Liver (tissue), 9 donors: Measurements from ENCODE around the gene NTM. TPM values are rescaled to one million over a fixed set of nuclear protein-coding genes. Genes with fewer than 3 reads are reported as not detected.

Experiments used
- DNase-seq: peaks from one replicate; pipeline ENCODE4 v3.0.0-alpha.2; 2017; ENCODE audit warnings: low spot score
- H3K27ac ChIP-seq, 2 donors: one replicate each; pipeline ENCODE4 v1.7.0; 2013; ENCODE audit warnings: inconsistent platforms in 2 of 2, low read length in 2 of 2, control low read depth in 1 of 2, low read depth in 1 of 2, mild to moderate bottlenecking in 1 of 2
- H3K27me3 ChIP-seq, 4 donors: one replicate each; pipeline versions ENCODE4 v1.6.1 to v1.7.0; 2013; ENCODE audit warnings: low read length in 3 of 4, inconsistent platforms in 1 of 4, mild to moderate bottlenecking in 1 of 4, moderate library complexity in 1 of 4; ENCODE audit not compliant: control insufficient read depth in 4 of 4, insufficient read depth in 4 of 4
- H3K36me3 ChIP-seq, 4 donors: one replicate each; pipeline versions ENCODE4 v1.6.1 to v1.7.0; 2013; ENCODE audit warnings: low read length in 3 of 4, mild to moderate bottlenecking in 3 of 4, low read depth in 1 of 4, moderate library complexity in 1 of 4; ENCODE audit not compliant: control insufficient read depth in 4 of 4, insufficient read depth in 3 of 4
- H3K4me1 ChIP-seq, 4 donors: one replicate each; pipeline versions ENCODE4 v1.6.1 to v1.7.0; 2013; ENCODE audit warnings: low read length in 3 of 4, mild to moderate bottlenecking in 3 of 4, moderate library complexity in 1 of 4; ENCODE audit not compliant: control insufficient read depth in 4 of 4, insufficient read depth in 4 of 4
- H3K4me3 ChIP-seq, 3 donors: one replicate each; pipeline versions ENCODE4 v1.6.1 to v1.7.0; 2013; ENCODE audit warnings: low read length in 3 of 3, control low read depth in 1 of 3, low read depth in 1 of 3, mild to moderate bottlenecking in 1 of 3
- H3K9ac ChIP-seq, 2 donors: one replicate each; pipeline ENCODE4 v1.7.0; 2013; ENCODE audit warnings: low read length in 2 of 2, mild to moderate bottlenecking in 2 of 2, moderate library complexity in 2 of 2, control low read depth in 1 of 2, low read depth in 1 of 2
- H3K9me3 ChIP-seq, 4 donors: one replicate each; pipeline versions ENCODE4 v1.6.1 to v1.7.0; 2013; ENCODE audit warnings: low read length in 3 of 4; ENCODE audit not compliant: control insufficient read depth in 4 of 4
- ATF3 ChIP-seq: IDR thresholded peaks from 2 replicates; pipeline ENCODE4 v1.6.1; 2016; ENCODE audit warnings: antibody characterized with exemption
- CTCF ChIP-seq: fragments of 150-350 bp; IDR thresholded peaks from 2 replicates; pipeline ENCODE4 v1.5.1; 2017; ENCODE audit warnings: improper control_type of control experiment, low read depth, low read length; ENCODE audit not compliant: missing input control
- EGR1 ChIP-seq, 2 donors: IDR thresholded peaks; 2 replicates each; pipeline ENCODE4 v1.6.1; 2016 to 2018; ENCODE audit warnings: antibody characterized with exemption in 2 of 2, low read depth in 2 of 2
- FOXA1 ChIP-seq: IDR thresholded peaks from 2 replicates; pipeline ENCODE4 v1.6.1; 2016; ENCODE audit warnings: antibody characterized with exemption
- FOXA2 ChIP-seq: IDR thresholded peaks from 2 replicates; pipeline ENCODE4 v1.6.1; 2016; ENCODE audit warnings: antibody characterized with exemption
- GABPA ChIP-seq, 2 donors: IDR thresholded peaks in 1 of 2; conservative IDR thresholded peaks in 1 of 2; 2 replicates each; pipeline ENCODE4 v1.6.1; 2016; ENCODE audit warnings: antibody characterized with exemption in 2 of 2, mild to moderate bottlenecking in 1 of 2, moderate library complexity in 1 of 2
- HNF4A ChIP-seq, 2 donors: conservative IDR thresholded peaks; 2 replicates each; pipeline ENCODE4 v1.6.1; 2016; ENCODE audit warnings: antibody characterized with exemption in 2 of 2, mild to moderate bottlenecking in 2 of 2
- HNF4G ChIP-seq: IDR thresholded peaks from 2 replicates; pipeline ENCODE4 v1.6.1; 2016; ENCODE audit warnings: antibody characterized with exemption
- JUND ChIP-seq, 2 donors: IDR thresholded peaks; 2 replicates each; pipeline ENCODE4 v1.6.1; 2016; ENCODE audit warnings: antibody characterized with exemption in 2 of 2
- MAX ChIP-seq: IDR thresholded peaks from 2 replicates; pipeline ENCODE4 v1.6.1; 2016; ENCODE audit warnings: antibody characterized with exemption
- NR2F2 ChIP-seq: IDR thresholded peaks from 2 replicates; pipeline ENCODE4 v1.6.1; 2016; ENCODE audit warnings: antibody characterized with exemption
- RAD21 ChIP-seq, 2 donors: IDR thresholded peaks; 2 replicates each; pipeline ENCODE4 v1.6.1; 2016; ENCODE audit warnings: antibody characterized with exemption in 2 of 2, mild to moderate bottlenecking in 2 of 2
- REST ChIP-seq: IDR thresholded peaks from 2 replicates; pipeline ENCODE4 v1.6.1; 2016; ENCODE audit warnings: antibody characterized with exemption, mild to moderate bottlenecking
- RXRA ChIP-seq, 2 donors: IDR thresholded peaks; 2 replicates each; pipeline ENCODE4 v1.6.1; 2017 to 2018; ENCODE audit warnings: antibody characterized with exemption in 2 of 2, mild to moderate bottlenecking in 1 of 2
- SP1 ChIP-seq: IDR thresholded peaks from 2 replicates; pipeline ENCODE4 v1.6.1; 2018; ENCODE audit warnings: antibody characterized with exemption, mild to moderate bottlenecking
- TAF1 ChIP-seq: conservative IDR thresholded peaks from 2 replicates; pipeline ENCODE4 v1.6.1; 2016; ENCODE audit warnings: antibody characterized with exemption, mild to moderate bottlenecking
- YY1 ChIP-seq: IDR thresholded peaks from 2 replicates; pipeline ENCODE4 v1.6.1; 2016; ENCODE audit warnings: antibody characterized with exemption, mild to moderate bottlenecking
- ZBTB33 ChIP-seq: IDR thresholded peaks from 2 replicates; pipeline ENCODE4 v1.6.1; 2016; ENCODE audit warnings: antibody characterized with exemption
- WGBS: extraction: QIAGEN DNeasy Blood & Tissue Kit; methylation state at CpG from one replicate; pipeline ENCODE4 v1.1.7; 2013; 5-methylcytosine and 5-hydroxymethylcytosine counted together
- polyA plus RNA-seq, 2 donors: library from polyadenylated mRNA; stranded (reverse) in 1 of 2; unstranded in 1 of 2; fragments of 200-250 nt in 1 of 2; fragments of >200 nt in 1 of 2; fragmentation: Nextera tagmentation in 1 of 2; extraction: Ambion mirVana in 1 of 2; gene quantifications; one replicate each; pipeline versions ENCODE4 v1.2.1 to v1.2.3, GENCODE V29; 2013 to 2015
- total RNA-seq, 2 donors: library from RNA; depleted of rRNA; stranded (reverse); fragments of >200 nt; gene quantifications; one replicate each; pipeline ENCODE4 v1.2.3, GENCODE V29; 2014
- donor health status: healthy.
- donor health status: healthy.
- donor health status: healthy.
- donor health status: healthy.
- donor health status: healthy.

Gene NTM
- total and polyA plus RNA-seq, 4 donors: 0.08 to 1.1 (median 0.08) TPM; not detected in 1

- Histone ChIP-seq H3K27me3 (peaks cover 0 to 10% (median 0%) of the 10 kb centered on the region in 4 donors), H3K4me3 (no peak overlapping the region), H3K4me1 (no peaks in the 10 kb centered on the region), H3K9me3 (peaks cover 0 to 6% (median 3%) of the 10 kb centered on the region in 4 donors), H3K36me3 (no peaks in the 10 kb centered on the region), H3K9ac (no peak overlapping the region), H3K27ac (no peak overlapping the region)
- TF ChIP-seq ZBTB33 (no peak), RAD21 (IDR thresholded peaks at IDR 0.05) (no peak), FOXA2 (no peak), REST (no peak), ATF3 (no peak), HNF4A (conservative IDR thresholded peaks at IDR 0.05) (no peak), RXRA (IDR thresholded peaks at IDR 0.05) (no peak), FOXA1 (no peak), EGR1 (IDR thresholded peaks at IDR 0.05; ENCODE audit: low read depth in 2 of 2) (no peak), HNF4G (no peak), JUND (IDR thresholded peaks at IDR 0.05) (no peak), CTCF (no peak), TAF1 (no peak), YY1 (no peak), SP1 (no peak), NR2F2 (no peak), GABPA (IDR thresholded peaks at IDR 0.05 in 1 of 2, conservative IDR thresholded peaks at IDR 0.05 in 1 of 2) (no peak)
- WGBS: 73% methylated on average over 12 of the region's 12 CpGs
- no peak for DNase-seq
These were observed 211.7 kb downstream of the NTM start for GRCh38 chr11:131582021-131582525.

GRCh38 chr11:131583421-131583820 is 213.0 kb downstream of the NTM start:
- Histone ChIP-seq H3K36me3 (no peaks in the 10 kb centered on the region), H3K27me3 (peaks cover 0 to 13% (median 0%) of the 10 kb centered on the region in 4 donors), H3K9me3 (peaks cover 2 to 6% (median 4%) of the 10 kb centered on the region in 4 donors), H3K27ac (no peak overlapping the region), H3K9ac (no peak overlapping the region), H3K4me3 (no peak overlapping the region), H3K4me1 (no peaks in the 10 kb centered on the region)
- DNase-seq: no peak
- WGBS: 79% methylated on average over 5 of the region's 5 CpGs
- TF ChIP-seq MAX (no peak), REST (no peak), FOXA1 (no peak), TAF1 (no peak), YY1 (no peak), HNF4G (no peak), ZBTB33 (no peak), HNF4A (conservative IDR thresholded peaks at IDR 0.05) (no peak)
